ENCODE results near the gene KLK5.
A peak's percentile ranks its signal among the peaks of the same experiment; 100 is the strongest.
"Not testable (repeated sequence)": the region's sequence is repeated elsewhere in the genome, so short reads cannot be mapped to it uniquely, and the experiment has no call there.

Gene KLK5

DNA sequence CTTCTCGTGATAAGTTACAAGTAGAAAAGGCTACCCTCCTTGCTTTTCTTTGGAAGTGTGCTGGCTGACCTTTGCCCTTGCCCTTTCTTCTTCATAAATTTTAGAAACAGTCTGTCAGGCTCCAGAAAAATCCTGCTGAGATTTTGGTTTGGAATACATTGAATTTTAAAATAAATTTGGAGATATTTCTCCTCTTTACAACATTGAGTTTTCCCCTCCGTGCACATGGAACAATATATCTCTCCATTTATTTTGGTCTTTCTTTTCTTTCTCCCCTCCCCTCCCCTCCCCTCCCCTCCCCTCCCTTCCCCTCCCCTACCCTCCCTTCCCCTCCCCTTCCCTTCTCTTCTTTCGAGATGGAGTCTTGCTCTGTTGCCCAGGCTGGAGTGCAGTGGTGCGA, 50.2 kb downstream of the KLK5 start:
- no peak overlapping the region for H3K4me3 ChIP-seq (replicated peaks; ENCODE audit: low read depth, low read length)
- no peak for TF ChIP-seq CTCF (IDR thresholded peaks at IDR 0.05; ENCODE audit: low read length, missing control alignments)
- no peak for DNase-seq (ENCODE audit: low read depth)

- H3K4me3 ChIP-seq (replicated peaks; ENCODE audit: low read depth, low read length), result no peak overlapping the region
- no peak for TF ChIP-seq CTCF (IDR thresholded peaks at IDR 0.05; ENCODE audit: low read length, missing control alignments)
- no peak for DNase-seq (ENCODE audit: low read depth)
Observed at GRCh38 chr19:50899569-50899968, 53.3 kb downstream of the KLK5 start.

GRCh38 chr19:50898018-50898417, 54.8 kb downstream of the KLK5 start:
- TF ChIP-seq CTCF (IDR thresholded peaks at IDR 0.05; ENCODE audit: low read length, missing control alignments), result no peak
- no peak overlapping the region for H3K4me3 ChIP-seq (replicated peaks; ENCODE audit: low read depth, low read length)
- DNase-seq (ENCODE audit: low read depth), result no peak

DNA sequence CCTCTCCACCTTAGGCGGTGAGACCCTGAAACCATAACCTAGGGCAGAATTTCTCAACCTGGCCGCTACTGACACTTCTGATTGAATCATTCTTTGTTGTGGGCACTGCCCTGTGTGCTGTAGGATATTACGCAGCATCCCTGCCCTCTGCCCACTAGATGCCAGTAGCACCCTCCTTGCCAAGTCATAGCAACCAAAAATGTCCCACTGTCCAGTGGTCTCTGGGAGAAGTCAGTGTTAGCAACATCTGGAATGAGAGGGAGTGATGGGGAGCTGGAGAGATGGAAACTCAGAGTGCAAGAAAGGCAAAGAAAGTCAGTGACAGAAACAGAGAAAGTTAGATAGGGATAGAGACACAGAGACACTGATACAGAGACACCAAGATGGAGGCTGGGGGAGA, 55.2 kb downstream of the KLK5 start:
- TF ChIP-seq CTCF (IDR thresholded peaks at IDR 0.05; ENCODE audit: low read length, missing control alignments), result no peak
- DNase-seq (ENCODE audit: low read depth), result no peak
- no peak overlapping the region for H3K4me3 ChIP-seq (replicated peaks; ENCODE audit: low read depth, low read length)

DNA sequence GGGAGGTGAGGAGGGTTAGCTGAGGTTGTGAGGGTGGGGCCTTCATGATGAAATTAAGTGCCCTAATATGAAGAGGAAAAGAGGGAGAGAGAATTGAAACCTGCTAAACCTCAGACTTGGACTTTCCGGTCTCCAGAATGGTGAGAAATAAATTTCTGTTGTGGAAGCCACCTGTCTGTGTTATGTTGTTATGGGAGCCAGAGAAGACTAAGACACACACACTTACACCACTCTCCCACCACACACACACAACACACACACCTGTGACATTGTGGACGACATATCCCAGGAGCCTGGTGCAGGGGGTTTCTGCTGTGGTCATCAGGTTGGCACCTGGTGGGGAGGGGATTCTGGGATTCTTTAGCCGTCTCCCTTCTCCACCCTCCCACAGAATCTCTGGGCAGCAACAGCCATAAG, 55.6 kb downstream of the KLK5 start:
- no peak overlapping the region for H3K4me3 ChIP-seq (replicated peaks; ENCODE audit: low read depth, low read length)
- no peak for DNase-seq (ENCODE audit: low read depth)
- no peak for TF ChIP-seq CTCF (IDR thresholded peaks at IDR 0.05; ENCODE audit: low read length, missing control alignments)

- DNase-seq (ENCODE audit: low read depth), result peak; percentile 25
- no peak for TF ChIP-seq CTCF (IDR thresholded peaks at IDR 0.05; ENCODE audit: low read length, missing control alignments)
- H3K4me3 ChIP-seq (replicated peaks; ENCODE audit: low read depth, low read length), result no peak overlapping the region
Observed at GRCh38 chr19:50896591-50897190, 56.1 kb downstream of the KLK5 start.

DNA sequence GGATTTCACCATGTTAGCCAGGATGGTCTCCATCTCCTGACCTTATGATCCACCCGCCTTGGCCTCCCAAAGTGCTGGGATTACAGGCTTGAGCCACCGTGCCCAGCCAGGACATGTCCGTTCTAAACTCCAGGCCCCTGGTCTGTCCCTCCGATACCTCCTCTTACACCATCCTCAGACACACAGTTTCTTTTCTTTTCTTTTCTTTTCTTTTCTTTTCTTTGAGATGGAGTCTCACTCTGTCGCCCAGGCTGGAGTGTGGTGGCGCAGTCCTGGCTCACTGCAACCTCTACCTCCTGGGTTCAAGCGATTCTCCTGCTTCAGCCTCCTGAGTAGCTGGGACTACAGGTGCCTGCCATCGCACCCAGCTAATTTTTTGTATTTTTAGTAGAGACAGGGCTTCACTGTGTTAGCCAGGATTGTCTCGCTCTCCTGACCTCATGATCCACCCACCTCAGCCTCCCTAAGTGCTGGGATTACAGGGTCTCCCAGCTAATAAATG, 56.7 kb downstream of the KLK5 start:
- not testable (repeated sequence) for H3K4me3 ChIP-seq (replicated peaks; ENCODE audit: low read depth, low read length); DNase-seq (ENCODE audit: low read depth)
